ENCODE results near the gene VTI1A.

- TF ChIP-seq EZH2 (IDR thresholded peaks at IDR 0.05; ENCODE audit: low read depth), result no peak
- TF ChIP-seq CTCF (conservative IDR thresholded peaks at IDR 0.05), result no peak
These were observed 350.2 kb downstream of the VTI1A start for GRCh38 chr10:112797197-112797596.
